ENCODE data around the gene PSMA1. TPM values are rescaled to one million over a fixed set of nuclear protein-coding genes. Genes with fewer than 3 reads are reported as not detected.

PSMA1 gene
- total and polyA plus RNA-seq, 2 of the 8 experiments (the other 6 are each of a cell fraction or from before 2014, with no cell fraction given): 148 to 159 TPM

Small RNAs within 50 kb of the gene (small RNA-seq; reads per million reads assigned to genes)
- not detected for gene RNU7-49P (ENCODE audit: insufficient read depth)

Other genes starting within 250 kb of the PSMA1 start
- gene RRAS2, start 161.2 kb downstream of the PSMA1 start, total RNA-seq (2021; fragmentation: NEBNext Ultra II Directional; extraction: Animal tissue kit (Norgen Biotek cat#: 25700)): 220 and 234 TPM in 2 replicates
- 48.5 and 72.3 TPM in 2 replicates for gene RRAS2, start 161.2 kb downstream of the PSMA1 start, polyA plus RNA-seq (2011; rRNA removed)
- gene COPB1, start 20.6 kb downstream of the PSMA1 start, total RNA-seq (2021; fragmentation: NEBNext Ultra II Directional; extraction: Animal tissue kit (Norgen Biotek cat#: 25700)): 71.0 and 72.1 TPM in 2 replicates
- 17.0 and 28.7 TPM in 2 replicates for gene COPB1, start 20.6 kb downstream of the PSMA1 start, polyA plus RNA-seq (2011; rRNA removed)
- gene PDE3B, start 123.4 kb upstream of the PSMA1 start, total RNA-seq (2021; fragmentation: NEBNext Ultra II Directional; extraction: Animal tissue kit (Norgen Biotek cat#: 25700)): 9.9 and 10.9 TPM in 2 replicates
- gene PDE3B, start 123.4 kb upstream of the PSMA1 start, polyA plus RNA-seq (2011; rRNA removed): 2.5 and 2.7 TPM in 2 replicates

Data from H1 (cell line).